ENCODE results near the gene MTHFD1L.

DNA sequence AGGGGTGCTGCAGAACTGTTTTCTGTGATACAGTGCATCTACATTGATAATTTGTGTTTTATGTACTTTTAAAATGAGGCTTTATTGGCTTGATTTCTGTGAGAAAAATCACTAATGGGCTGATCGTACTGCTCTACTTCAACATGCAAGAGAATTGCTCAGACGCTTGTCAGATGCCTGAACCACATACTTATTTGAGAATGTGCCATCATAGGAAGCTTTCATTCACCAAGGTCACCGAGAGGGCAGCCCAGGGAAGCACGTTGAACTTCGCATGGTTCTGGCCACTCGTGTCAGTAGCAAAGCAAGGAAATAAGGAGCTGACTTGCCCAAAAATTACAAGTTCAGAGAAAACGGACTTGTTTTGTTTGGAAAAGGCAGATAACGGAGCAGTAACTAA is 205.8 kb downstream of the MTHFD1L start:
- TF ChIP-seq, protein P1, sequence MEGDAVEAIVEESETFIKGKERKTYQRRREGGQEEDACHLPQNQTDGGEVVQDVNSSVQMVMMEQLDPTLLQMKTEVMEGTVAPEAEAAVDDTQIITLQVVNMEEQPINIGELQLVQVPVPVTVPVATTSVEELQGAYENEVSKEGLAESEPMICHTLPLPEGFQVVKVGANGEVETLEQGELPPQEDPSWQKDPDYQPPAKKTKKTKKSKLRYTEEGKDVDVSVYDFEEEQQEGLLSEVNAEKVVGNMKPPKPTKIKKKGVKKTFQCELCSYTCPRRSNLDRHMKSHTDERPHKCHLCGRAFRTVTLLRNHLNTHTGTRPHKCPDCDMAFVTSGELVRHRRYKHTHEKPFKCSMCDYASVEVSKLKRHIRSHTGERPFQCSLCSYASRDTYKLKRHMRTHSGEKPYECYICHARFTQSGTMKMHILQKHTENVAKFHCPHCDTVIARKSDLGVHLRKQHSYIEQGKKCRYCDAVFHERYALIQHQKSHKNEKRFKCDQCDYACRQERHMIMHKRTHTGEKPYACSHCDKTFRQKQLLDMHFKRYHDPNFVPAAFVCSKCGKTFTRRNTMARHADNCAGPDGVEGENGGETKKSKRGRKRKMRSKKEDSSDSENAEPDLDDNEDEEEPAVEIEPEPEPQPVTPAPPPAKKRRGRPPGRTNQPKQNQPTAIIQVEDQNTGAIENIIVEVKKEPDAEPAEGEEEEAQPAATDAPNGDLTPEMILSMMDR (IDR thresholded peaks at IDR 0.05), result no peak
- TF ChIP-seq POLR2AphosphoS5 (IDR thresholded peaks at IDR 0.05), result no peak
